SU-DHL-6 (cell line): ENCODE results near the gene MYL2.

Experiments
- EZH2phosphoT487 ChIP-seq: fragments of 200-600 bp; sonication (generic), shearing (Covaris generic); conservative IDR thresholded peaks from 2 replicates; pipeline ENCODE4 v1.6.1; 2018; ENCODE audit warnings: mild to moderate bottlenecking, antibody characterized with exemption, low read length, moderate library complexity, mixed read lengths
- TF ChIP-seq, protein P1 (sequence below): fragments of 200-600 bp; sonication (generic); IDR thresholded peaks from one replicate; pipeline ENCODE4 v1.5.1; 2017; ENCODE audit warnings: antibody characterized with exemption, mild to moderate bottlenecking, low read length, moderate library complexity; ENCODE audit not compliant: insufficient read depth, poor library complexity, severe bottlenecking

DNA sequence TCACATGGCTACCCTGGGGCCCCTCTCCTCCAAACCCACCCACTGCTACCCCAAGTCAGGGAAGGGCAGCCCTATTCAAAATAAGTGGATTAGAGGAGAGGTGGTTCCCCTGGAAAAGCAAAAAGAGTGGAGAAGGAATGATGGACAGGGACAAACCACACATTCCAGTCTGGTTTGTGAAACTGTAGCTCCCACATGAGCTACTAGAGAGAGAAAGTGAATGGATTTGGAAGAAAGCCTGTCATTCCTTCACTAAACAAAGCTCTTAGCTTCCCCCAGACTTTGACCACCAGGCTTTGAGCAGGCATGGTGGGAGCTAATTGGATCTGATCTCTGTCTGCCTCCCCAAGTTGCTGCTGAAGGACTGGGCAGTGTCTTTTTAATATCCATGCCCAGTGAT, 45.6 kb downstream of the MYL2 start:
- TF ChIP-seq, protein P1, sequence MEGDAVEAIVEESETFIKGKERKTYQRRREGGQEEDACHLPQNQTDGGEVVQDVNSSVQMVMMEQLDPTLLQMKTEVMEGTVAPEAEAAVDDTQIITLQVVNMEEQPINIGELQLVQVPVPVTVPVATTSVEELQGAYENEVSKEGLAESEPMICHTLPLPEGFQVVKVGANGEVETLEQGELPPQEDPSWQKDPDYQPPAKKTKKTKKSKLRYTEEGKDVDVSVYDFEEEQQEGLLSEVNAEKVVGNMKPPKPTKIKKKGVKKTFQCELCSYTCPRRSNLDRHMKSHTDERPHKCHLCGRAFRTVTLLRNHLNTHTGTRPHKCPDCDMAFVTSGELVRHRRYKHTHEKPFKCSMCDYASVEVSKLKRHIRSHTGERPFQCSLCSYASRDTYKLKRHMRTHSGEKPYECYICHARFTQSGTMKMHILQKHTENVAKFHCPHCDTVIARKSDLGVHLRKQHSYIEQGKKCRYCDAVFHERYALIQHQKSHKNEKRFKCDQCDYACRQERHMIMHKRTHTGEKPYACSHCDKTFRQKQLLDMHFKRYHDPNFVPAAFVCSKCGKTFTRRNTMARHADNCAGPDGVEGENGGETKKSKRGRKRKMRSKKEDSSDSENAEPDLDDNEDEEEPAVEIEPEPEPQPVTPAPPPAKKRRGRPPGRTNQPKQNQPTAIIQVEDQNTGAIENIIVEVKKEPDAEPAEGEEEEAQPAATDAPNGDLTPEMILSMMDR = no peak
- no peak for TF ChIP-seq EZH2phosphoT487
